IPS DF 19.7 (cell line): Measurements from ENCODE around the gene APOA5.
"Not testable (repeated sequence)": the region's sequence is repeated elsewhere in the genome, so short reads cannot be mapped to it uniquely, and the experiment has no call there.

ENCODE experiments used
- DNase-seq: peaks from one replicate; pipeline ENCODE4 v3.0.0-alpha.2; 2013; ENCODE audit warnings: low read depth, low spot score

APOA5 gene

DNA sequence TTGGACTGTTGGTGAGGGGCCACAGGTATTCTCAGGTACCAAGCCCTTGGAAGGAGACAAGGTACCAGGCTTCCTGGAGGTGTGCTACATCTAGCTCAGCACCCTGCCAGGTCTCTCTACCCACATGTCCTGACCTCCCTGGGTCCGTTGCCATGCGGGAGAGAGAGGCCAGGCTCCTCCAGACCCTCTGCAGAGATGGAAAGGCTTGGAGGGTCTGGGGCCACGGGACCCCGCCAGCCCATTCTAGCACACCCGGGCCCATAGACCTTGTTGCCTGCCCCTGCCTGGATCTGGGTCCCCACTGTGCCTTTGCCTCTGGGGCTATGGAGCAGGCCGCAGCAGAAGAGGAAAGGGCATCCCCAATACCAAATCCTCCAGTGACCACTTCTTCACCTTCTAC, 35.8 kb upstream of the APOA5 start:
- DNase-seq, result no peak

DNA sequence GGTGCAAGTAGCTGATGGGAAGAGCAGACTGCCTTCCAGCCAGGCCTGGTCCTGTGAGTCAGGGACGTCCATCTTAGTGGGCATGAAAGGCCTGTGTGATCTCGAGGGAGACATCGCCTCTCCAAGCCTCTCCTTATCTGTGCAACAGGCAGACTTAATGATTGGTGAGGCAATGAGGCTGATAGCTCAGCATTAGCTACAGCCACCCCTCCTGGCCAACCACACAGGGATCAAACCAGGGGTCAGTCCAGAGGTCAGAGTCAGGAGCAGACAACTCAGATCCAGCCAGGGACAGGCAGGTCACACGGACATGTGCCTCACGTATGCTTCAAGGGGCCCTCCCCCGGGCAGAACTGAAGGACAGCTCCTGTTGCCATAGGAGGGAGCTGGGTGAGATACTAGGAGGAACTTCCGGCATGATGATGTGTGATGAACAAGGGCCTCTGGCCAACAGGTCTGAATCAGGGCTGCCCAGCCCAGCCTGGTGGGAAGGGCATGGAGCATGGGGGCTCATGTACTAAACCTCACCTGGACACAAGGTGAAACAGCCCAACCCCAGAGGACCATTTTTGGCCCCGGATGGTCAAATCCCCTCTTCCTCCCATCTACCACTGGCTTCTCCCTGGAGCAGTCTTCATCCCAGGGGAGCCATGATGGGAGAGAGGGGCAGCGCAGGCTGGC, 35.2 kb upstream of the APOA5 start:
- DNase-seq, result no peak

DNA sequence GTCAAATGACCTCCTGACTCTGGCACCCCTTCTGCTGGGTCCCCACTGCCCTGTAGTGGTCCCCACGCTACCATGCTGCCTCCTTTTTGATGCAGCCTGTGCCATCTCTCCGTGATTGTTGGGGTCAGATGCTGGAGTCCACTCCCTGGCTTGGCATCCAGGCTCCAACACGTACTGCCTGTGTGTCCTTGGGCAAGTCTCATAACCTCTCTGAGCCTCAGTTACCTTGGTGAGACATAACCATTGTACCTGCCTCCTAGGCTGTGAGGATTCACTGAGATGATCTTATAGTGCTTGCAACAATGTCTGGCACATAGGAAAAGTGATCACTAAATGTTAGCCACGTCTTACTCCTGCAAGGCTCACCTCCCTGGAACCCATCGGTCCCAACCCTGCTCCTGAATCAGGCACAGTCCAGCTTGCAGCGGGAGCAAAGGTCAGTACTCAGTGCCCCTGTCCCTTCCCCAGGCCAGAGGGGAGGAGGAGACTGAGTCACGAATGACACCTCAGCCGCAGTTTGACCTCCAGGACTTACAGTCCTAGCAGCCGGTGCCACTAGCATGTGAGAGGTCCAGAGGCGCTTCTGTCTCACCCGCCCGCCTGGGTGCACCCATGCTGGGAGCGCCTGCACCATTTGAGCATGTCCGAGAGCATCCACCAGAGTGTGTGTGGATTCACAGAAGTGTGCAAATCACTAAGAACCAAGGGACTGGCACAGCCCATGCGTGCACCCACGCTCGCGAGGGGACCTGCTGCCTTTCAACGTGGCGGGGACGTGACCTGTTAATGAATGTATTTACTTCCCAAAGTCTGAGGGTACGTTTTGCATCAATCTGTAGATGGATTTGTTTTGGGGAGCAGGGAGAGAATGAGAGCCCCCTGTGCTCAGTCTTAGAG, 34.4 kb upstream of the APOA5 start:
- DNase-seq, result no peak

DNA sequence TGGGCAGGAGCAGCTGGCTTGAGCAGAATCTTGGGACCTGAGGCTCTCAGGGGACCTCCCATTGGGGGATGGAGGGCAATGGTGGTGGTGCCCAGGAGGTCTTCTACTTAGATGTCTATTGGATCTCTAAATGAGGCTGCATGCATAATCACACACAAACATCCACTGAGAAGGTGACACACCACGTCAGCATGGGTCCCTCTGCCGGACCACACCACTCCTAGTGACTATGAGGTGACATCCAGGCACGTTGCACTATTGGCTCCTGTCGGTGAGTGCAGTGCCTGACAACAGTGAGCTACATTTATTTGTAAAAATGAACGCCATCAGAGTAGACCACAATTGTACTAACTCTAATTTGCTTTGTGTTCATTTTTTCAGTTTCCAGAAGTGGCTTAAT, 33.8 kb upstream of the APOA5 start:
- no peak for DNase-seq

DNA sequence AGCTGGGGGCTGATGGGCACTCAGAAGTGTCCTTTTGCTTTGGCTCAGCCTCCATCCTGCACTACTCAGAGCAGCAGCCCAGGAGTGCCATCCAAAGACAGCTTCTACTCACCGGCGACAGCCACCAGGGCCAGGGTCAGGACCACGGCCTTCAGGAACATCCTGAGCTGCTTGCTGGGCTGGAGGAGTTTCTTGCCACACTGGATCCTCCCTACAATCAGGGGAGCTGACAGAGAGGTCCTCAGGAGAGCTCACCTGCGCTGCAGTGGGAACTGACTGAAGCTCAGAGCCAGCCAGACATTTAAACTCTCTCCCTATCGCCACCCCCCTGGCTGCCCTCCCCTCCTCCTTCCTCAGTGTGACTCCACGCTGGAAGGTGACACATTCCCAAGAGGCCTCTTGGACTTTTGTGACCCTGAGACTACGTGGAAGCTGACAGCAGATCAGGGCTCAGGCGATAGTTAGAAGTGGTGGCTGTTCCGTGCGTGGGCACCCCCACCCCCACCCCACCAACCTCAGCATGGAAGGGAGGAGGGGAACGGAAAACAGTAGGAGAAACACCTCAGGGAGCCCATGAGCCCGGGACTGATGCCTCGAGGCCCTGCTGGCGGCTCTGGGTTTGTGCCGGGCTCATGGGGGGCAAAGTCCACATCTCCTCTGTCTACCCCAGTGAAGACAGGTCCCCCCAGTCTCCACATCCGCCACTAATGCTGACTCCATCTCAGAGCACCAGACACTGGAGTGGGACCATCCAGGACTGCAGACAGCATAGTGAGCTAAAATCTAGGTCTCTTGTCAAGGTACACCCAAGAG, 31.6 kb upstream of the APOA5 start, which contains the start of gene APOA4:
Gene APOA4 (minus strand): TSS at position 274 of the 813 bp plus-strand sequence. CDS start 113 bp downstream, at position 161.
- no peak for DNase-seq

DNA sequence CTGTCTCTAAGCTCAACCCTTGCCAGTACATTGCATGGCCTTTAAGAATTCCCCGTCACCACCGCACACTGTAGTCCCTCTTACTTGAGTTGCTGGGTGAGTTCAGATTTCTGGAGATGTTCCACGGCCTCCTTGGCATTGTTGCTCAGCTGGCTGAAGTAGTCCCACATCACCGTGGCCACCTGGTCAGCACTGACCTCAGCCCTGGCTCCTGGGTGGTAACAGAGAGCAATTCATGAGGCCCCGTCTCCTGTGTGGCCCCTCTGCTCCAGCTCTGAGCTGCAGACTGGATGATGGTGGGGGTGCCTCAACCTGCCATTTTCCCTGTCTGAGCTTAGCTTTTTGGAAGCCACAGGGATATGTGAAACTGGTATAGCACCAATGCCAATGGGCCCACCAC, 30.9 kb upstream of the APOA5 start:
- no peak for DNase-seq

DNA sequence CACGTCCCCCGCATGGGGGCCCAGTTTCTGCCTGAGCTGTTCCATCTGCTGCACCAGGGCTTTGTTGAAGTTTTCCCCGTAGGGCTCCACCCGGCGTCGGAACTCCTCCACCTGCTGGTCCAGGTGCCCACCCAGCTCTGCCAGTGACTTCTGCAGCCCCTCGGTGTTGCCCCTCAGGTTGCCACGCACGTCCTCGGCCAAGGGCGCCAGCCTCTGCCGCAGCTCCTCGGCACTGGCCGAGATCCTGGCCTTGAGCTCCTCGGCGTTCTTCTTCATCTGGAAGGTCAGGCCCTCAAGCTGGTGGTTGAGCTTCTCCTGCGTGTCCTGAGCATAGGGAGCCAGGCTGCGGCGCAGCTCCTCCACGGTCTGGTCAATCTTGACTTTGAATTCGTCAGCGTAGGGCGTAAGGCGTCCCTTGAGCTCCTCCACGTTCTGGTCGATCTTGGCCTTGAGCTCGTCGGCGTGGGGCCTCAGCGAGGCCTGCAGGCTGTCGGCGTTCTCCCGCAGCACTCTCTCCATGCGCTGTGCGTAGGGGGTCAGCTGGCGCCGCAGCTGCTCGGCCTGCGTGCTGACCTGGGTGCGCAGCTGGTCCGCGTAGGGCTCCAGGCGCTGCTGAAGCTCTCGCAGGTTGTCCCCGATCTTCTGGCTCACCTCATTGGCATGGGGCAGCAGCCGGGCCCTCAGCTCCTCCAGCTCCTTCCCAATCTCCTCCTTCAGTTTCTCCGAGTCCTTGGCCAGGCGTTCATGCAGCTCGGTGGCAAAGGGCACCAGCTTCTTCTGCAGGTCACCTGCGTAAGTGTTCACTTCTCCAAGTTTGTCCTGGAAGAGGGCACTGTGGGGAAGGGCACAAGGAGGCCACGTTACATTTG, 29.6 kb upstream of the APOA5 start:
- DNase-seq, result no peak

DNA sequence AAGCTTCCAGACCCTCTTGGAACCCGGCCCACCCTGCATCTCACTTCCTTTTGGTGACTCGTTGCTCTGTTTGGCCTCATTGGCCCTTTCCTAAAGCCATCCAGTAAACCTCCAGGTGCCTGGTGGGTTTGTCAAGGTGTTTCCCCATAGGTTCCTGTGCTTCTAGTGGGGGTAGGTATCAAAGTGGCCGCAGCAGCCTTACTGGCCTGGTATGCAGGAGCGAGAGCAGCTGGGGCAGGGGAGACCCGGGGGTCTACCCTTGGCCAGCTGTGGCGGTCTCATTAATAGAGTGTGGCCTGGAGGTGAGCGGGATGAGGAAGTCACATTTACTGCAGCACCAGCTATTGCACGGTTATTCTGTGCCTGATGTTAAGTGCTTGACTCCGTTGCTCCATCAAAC, 27.4 kb upstream of the APOA5 start:
- DNase-seq, result no peak

DNA sequence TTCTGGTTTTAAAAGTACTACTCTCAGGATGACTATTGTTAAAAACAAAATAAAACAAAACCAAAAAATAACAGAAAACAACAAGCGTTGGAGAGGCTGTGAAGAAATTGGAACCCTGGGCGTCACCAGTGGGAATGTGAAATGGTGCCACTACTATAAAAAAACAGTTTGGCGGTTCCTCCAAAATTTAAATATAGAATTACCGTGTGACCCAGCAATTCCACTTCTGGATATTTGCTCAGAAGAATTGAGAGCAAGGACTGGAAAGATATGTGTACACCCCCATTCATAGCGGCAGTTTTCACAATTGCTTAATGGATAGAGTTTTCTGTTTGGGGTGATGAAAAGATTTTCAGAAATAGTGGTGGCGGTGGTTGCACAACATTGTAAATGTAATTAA, 22.8 kb upstream of the APOA5 start:
- DNase-seq, result no peak

DNA sequence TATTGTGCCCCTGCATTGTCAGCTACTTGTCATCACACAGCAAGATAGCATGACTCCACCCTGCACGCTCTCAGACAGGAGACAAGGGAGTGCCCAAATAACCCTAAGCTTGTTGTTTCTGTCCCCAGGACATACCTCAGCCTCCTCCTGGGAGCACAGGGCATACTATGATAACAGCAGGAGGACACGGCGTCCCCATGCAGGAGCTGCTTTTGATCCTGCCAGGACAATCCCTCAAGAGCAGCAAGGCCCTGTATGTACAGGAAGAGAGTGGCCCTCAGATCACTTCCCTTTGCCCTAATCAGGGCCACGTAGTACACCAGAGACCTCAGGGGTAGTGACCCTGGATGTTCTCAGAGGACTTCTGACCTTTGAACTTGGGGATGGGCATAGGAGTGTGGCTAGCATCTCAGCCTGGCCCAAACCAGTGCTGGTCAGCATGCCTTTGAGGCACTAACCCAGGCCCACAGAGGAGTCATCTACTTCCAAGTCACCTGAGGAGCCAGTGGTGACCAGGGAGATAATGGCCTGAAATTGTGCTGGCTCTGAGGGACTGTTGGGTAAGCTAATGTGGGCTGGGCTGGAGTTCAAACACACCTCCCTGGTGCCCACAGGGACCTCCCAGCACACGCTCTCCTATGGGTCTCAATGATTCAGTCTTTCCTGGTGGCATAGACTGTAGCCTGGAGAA, 22.2 kb upstream of the APOA5 start:
- DNase-seq, result no peak

DNA sequence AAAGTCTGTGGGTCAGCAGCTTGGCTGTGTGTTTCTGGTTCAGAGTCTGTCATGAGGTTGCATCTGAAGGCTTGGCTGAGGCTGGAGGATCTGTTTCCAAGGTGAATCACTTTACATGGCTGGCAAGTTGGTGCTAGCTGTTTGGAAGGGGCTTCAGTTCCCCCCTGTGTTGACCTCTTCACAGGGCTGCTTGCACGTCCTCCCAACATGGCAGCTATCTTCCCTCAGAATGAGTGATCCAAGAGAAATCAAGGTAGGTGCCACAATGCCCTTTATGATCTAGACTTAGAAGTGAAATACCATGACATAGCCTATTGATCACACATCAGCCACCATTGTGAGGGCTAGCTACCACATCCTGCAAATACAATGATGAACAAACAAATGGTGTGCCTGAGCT, 21.5 kb upstream of the APOA5 start:
- no peak for DNase-seq

DNA sequence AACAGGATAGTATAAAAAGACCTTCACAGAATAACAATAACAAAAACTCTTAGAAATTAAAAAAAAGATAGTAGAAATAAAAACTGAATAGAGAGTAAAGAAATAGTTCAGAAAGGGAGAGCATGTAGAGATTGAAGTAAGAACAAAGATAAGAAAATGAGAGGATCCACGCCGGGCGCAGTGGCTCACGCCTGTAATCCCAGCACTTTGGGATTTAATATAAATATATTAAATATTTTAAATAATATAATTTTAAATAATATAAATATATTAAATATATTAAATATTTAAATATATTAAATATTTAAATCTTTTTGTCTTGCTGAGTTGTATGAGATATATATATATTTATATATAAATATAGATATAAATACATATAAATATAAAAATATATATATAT, 20.4 kb upstream of the APOA5 start:
- DNase-seq, result no peak

DNA sequence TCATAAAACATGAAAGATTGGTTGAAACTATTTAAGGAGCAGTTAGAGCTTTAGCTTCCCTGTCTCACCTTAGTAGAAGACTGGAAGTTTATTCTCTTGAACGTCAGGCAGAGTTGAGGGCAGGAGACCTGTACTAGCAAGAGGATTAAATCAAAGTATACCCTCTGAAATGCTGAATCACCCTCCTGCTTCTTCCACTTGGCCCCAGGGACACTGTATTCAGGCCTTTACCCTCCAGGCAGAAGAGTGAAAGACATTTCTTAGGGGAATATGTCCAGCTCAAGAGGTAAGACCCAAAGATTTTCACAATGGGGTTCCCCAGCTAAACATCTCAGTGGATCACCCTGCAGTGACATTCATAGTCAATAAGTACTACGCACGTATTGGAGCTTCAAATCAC, 19.5 kb upstream of the APOA5 start:
- DNase-seq, result no peak

DNA sequence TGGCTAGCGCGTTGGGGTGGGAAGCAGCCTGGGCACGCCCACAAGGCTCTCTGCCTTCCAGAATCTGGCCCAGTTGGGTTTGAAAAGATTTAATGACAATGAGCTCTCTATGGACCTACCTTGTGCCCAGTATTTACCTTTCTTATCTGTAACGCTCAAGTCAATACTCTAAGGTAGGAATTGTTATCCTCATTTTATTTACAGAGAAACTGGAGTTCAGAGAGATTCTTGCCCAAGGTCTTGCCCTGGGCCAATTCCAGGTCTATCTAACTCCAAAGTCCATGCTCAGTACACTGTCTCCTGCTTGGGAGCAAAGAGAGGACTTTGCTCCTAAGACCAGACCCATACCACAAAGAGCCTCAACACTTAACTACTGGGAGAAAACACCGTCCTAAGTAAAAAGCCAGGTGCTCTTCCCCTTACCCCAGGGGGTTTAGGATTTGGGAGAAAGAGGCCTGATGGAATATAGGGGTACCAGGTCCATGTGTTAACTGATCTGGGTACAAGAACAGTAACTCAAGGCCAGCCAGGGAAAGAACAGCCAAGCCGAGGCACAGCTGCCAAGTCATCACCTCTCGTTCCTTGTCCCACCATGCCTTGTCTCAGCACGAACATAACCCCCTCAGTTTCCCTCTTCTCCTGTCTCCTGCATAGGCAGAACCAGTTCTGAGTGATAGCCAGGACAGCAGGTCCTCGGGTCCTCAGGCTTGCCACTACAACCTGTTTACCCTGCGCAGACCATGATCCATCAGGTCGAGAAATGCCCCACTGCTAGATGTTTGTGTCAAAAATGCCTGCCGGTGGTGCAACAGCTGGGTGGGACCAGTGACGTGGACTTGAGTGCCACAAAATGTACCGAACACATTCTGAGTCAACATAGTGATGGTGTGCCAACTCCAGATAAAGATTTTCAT, 16.8 kb upstream of the APOA5 start:
- no peak for DNase-seq

DNA sequence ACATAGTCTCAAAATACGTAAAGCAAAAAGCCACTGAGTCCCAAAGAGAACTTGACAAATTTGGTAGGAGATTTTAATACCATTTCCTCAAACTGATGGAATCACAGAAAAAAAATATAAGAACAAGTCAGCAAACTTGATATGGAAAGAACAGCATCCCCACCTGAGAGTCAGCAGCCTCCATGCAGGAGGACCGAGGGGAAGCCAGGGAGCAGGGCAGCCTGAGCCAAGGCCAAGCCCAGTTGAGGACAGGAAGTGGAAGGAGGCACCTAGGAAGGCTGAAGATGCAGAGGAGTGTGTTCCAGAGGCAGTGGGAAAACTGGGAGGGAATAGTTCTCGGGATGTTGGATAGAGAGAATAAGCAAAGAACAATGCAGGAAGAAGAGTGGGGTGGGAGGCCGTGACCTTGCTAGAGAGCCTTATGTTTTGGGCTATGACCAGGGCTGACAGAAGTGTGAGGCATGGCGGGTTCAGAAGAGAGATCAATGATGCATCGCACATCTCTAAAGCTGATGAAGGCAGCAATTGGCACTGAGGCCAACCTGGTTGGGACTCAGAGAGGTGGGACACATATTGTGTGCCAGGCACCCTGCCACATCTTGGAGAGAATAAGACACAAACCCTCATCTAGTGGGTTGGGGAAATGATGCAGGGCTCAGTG, 16.1 kb upstream of the APOA5 start:
- DNase-seq, result no peak

DNA sequence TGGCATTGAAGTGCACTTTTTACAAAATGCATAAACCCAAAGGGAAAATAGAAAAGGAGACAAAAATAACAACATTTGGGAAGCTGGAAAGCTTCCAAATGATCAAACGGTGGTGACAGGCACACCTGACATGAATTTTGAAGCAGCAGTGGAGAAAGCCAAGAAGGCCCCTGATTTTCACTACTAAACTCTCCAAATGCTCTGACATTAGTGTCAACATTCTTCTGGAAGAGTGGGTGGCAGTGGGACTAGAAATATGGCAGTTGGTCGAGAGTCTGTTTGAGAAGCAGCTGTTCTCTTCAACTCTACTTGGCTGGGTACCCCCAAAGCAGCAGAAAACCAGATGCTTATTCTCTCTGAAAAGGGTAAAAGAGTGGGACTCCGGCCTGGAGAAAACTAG, 12.3 kb upstream of the APOA5 start:
- no peak for DNase-seq

DNA sequence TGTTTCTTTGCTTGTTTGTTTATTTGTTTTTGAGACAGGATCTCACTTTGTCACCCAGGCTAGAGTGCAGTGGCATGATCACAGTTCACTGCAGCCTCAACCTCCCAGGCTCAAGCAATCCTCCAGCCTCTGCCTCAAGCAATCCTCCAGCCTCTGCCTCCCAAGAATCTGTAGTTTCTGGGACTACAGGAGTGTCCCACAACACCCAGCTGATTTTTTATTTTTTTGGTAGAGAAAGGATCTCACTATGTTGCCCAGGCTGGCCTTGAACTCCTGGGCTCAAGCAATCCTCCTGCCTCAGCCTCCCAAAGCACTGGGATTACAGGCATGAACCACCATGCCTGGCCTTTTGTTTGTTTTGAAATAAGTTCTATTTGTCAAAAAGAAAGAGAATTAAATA, 10.0 kb upstream of the APOA5 start:
- DNase-seq, result not testable (repeated sequence)

DNA sequence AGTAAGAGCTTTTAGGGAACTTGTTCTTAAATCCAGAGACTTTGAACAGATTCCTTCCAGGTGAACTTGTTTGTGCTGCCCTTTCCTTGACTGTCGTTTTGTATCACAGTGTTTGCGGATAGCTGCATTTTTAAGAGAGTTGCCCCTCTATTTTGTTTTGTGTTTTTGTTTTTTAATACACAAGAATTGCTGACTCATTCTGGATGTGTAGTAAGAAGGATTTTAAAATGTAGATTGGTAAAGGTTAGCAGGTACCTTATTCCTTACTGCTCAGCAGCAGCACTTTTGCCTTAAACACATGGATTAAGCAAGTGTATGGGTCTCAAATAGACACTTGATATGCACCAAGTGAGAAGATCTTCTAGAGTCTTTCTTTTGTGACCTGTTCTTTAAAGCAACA, 8.9 kb upstream of the APOA5 start:
- no peak for DNase-seq

DNA sequence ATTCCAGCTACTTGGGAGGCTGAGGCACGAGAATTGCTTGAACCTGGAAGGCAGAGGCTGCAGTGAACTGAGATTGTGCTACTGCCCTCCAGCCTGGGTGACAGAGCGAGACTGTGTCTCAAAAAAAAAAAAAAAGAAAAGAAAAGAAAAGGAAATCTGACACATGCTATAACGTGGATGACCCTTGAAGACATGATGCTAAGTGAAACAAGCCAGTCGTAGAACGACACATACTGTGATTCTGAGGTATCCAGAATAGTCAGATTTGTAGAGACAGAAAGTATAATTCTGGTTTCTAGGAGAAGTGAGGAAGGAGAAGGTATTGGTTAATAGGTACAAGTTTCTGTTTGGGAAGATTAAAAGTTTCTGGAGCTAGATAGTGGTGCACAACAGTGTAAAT, 6.7 kb upstream of the APOA5 start:
- no peak for DNase-seq
